Activated T-cell treated with anti-CD3 and anti-CD28 coated beads for 4 hours (primary cell): ENCODE data around the gene ADAMTS16.

ENCODE experiments used
- DNase-seq: peaks from one replicate; pipeline ENCODE4 v3.0.0-alpha.2; 2020

ADAMTS16 gene

DNA sequence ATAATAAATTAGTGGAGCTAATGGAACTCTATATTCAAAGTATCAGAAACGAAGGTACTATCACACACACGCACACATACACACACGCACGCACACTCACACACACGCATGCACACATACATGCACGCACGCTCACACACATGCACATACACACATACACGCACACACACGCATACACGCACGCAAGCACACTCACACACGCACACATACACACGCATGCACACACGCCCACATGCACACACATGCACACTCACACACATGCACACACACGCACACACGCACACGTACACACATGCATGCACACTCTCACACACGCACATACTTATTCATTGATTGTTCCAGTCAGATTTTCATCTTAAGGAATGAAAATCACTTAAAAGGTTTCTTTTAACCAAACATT, 212.5 kb downstream of the ADAMTS16 start:
- DNase-seq = no peak

DNA sequence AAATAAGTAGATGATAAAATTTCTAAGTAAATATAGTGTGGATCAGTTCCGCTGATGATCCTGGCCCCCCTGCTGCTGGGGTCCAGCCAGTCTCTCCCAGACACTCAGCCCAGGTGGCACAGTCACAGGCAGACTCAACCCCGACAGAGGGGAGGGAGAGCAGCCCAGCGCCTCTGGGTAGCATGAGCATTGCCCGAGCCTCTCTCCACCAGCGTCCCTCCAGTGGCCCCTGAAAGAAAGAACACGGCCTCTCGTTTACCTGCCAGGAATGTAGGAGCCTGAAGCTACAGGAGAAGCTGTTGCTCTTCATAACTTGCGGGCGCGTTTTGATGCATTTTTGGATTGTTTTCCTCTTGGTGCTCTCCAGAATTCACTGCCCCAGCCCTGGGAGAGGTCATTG, 213.6 kb downstream of the ADAMTS16 start:
- no peak for DNase-seq

DNA sequence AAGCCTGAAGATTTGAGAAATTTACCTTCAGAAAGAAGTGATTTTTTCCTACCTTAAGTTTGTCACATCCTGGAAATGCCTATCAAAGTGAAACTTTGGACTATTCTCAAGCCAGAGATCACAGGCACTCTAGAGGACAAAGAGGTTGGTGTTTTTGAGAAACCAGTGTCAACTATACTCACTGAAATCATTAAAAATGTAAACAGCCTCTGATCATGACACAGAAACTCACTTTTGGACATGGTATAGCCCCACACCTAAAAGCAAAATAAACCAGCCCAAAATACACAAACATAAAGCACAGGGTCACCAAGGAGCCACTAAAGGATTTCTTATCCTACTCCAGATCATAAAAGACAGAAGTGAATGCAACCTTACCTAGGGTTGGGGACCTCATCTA, 216.6 kb downstream of the ADAMTS16 start:
- DNase-seq = no peak

DNA sequence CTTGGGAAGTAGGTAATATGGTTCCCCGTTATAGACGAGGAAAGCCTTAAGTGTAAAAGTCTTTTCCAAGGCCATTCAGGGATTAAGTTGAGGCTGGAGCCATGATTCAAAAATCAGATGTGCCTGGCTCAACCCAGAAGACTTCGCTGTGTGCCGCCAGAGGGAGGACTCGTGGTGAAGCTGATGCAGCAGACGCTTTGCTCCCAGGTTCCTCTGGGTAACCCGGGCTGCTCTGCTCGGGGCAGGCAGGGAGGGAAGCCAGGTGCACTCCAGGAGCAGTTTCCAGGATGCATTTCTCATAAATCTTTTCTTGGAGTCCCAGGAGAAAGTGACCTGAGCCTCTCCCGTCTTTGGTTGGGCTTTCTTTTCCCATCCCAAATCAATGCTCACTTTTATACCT, 219.5 kb downstream of the ADAMTS16 start:
- no peak for DNase-seq

DNA sequence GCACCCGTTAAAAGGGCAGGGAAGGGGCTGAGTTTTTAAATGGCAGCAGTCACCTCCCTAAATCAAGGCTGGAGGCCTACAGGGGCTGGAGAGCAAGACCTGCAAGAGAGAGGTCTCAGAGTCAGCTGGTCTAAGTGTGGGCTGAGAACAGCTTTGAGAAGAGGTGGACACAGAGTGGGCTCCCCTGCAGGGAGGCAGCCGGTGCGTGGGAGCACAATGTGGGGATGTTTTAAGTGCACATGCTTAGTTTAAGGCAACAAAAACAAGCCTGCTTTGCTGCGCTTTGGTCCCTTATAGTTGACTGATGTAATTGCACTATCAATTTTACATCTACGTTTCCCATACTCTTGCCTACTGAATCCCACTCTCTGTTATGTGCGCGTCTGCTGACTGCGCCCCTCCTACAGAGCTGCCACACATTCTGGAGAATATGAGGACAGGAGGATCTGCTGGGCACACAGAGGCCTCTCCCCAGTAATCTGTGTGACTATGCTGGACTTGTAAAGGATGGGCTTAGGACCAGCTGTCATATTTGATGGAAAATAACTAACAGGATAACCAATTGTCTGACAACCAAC, 220.3 kb downstream of the ADAMTS16 start:
- no peak for DNase-seq

DNA sequence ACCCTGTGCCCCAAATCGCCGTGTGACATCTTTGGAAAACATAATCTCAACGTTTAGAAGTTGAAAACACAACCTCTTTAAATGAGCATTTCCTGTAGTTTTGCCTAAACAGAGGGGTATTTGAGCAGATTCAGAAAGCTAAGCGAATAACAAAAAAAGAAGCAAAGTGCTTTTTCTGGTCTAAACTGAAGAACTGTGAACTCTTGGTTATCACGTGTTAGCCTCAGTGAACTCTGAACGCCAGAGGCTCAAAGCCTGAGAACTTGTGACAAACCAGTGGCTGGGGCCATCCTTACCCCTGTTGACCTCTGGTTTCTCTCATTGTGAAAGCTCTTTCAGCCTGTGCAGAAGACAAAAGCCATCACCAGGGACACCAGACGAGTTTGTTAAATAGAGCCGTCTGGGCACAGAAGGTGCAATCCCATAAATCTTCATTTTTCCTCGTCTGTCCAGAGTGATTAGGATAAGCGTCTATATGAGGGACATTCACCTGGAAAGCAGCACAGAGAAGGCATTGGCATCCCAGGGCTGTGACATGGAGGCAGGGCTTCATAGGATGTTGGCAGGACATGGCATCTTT, 220.9 kb downstream of the ADAMTS16 start:
- DNase-seq = no peak

DNA sequence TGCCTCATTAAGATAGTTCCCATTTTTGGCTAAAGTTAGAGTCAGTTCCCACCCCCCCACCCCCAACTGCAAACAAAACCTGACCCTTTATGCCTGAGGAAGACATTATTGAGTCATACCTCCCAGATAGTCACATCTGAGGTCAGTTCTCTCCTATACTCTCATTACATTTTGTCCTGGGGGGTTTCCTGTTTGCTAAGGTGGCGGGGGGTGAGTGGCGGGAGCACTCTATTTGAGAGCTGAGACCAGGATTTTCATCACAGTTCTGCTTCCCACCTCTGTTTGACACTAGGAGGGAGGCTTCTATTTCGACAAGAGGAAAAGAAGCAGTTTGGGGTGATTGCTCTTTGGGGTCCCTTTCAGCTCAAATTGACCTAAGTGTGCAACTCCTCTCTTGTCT, 222.9 kb downstream of the ADAMTS16 start:
- no peak for DNase-seq

DNA sequence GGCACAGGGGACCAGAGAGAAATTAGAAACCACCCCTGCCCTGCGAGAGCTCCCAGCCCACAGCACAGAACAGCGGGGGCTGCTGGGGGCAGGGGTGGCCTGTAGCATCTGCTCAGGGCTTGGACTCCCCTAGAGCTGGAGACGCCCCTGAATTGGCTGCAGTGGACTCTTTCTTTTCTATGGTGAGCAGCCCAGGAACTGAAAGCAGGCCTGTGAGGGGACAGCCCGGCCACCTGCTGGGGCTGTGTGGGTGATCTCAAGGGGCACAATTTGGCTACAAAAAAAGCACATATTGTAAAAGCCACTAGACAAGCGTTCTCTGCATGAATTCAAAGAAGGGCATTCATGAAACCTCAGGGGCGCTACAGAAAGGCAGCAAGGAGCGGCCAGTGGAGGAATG, 224.8 kb downstream of the ADAMTS16 start:
- no peak for DNase-seq

DNA sequence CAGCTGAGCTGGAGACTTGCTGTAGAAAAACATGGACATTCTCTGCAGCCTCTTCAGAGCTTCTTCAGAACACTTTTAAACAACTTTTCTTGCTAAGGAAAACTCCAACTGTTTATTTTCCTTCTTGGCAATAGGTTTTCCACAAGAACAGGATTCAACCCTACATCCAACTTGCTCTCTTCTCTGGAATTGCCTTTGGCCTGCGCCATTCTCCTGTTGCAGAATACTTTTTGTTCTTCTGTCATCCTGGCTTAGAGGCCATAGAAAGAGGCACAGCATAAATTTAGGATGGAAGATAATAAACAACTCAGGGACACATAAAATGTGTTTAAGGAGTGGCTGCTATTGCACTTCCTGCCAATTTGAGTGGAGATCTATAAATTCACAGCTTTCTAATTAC, 227.6 kb downstream of the ADAMTS16 start:
- DNase-seq = no peak

DNA sequence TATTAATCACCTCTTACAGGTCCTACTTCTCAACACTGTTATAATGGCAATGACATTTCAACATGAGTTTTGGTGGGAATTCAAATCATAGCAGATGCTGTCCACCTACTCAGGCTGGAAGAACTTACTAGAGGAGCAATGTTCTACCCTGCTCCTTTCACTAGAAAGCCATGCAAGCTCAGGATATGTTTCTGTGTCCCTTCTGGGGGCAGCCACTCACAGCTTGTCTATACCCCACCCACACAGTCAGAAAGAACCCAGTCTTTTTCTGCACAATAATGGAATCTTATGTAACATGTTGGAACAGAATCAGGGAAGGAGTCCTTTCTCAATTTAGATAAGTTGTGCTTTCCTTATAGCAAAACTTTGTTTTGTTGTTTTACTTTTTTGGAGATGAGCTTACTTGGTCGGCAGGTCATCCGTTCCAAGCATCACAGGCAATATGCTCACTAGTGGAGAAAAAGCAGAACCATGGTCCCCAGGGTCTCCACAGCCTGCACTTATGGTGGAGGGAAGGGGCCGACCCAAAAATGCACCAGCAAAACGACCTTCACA, 229.0 kb downstream of the ADAMTS16 start:
- DNase-seq = no peak
